K562 (cell line): ENCODE results near the gene CENPP. TPM values are rescaled to one million over a fixed set of nuclear protein-coding genes. Genes with fewer than 3 reads are reported as not detected.

Experiments used
- ATAC-seq: fragments of 200-7000 bp; cut with Tn5 transposase; 3 replicates; pipeline ENCODE4 v1.9.1; 2020; ENCODE audit warnings: moderate library complexity
- BruUV-seq: library from RNA; stranded (reverse); fragments of 400-500 nt; replicated peaks from 2 replicates; lab custom pipeline; 2021; lab: Mats Ljungman, UMichigan
- CTCF ChIA-PET: fragments of 300-600 bp; formaldehyde crosslinking; extraction: SDS; loops from one replicate; lab custom pipeline; 2021; ENCODE audit warnings: low intra/inter-chr PET ratio; lab: Yijun Ruan, JAX
- POLR2A ChIA-PET: fragments of 300-600, 350-650 bp; sonication (Branson Sonifier 250); formaldehyde crosslinking; extraction: SDS; loops from one replicate; lab custom pipeline; 2021; ENCODE audit warnings: antibody characterized with exemption, inconsistent platforms; lab: Yijun Ruan, JAX
- DNase-seq, 4 experiments: peaks; one replicate each; pipeline versions ENCODE4 v3.0.0 to v3.0.0-alpha.2; 2011 to 2018; ENCODE audit warnings: low spot score in 3 of 4, mixed read lengths in 3 of 4; ENCODE audit errors: extremely low read depth in 1 of 4
- FAIRE-seq: peaks from 2 replicates; lab custom pipeline; 2011; peaks lifted over from hg19 to GRCh38; lab: Jason Lieb, UNC
- H2AFZ ChIP-seq: 2 replicates; pipeline ENCODE4 v1.6.0; 2011; ENCODE audit warnings: low read depth, low read length, control low read depth, inconsistent platforms
- H3K27ac ChIP-seq: fragments of 200-600 bp; 3 replicates; pipeline ENCODE4 v1.8.0; 2011; ENCODE audit warnings: low read depth, mild to moderate bottlenecking, control low read depth, inconsistent platforms, low read length, moderate library complexity, mixed read lengths; ENCODE audit errors: extremely low read depth
- H3K27me3 ChIP-seq, 2 experiments: fragments of 300-600 bp in 1 of 2; 2 replicates in 1 of 2; 3 replicates in 1 of 2; pipeline versions ENCODE4 v1.6.0 to v1.8.0; 2011; ENCODE audit warnings: inconsistent platforms in 2 of 2, low read length in 2 of 2, mild to moderate bottlenecking in 1 of 2, mixed read lengths in 1 of 2, moderate library complexity in 1 of 2; ENCODE audit not compliant: control insufficient read depth in 2 of 2, insufficient read depth in 2 of 2
- H3K36me3 ChIP-seq: fragments of 300-600 bp; 3 replicates; pipeline ENCODE4 v1.8.0; 2011; ENCODE audit warnings: mild to moderate bottlenecking, low read length, inconsistent platforms; ENCODE audit not compliant: control insufficient read depth, insufficient read depth
- H3K4me1 ChIP-seq, 2 experiments: fragments of 200-600 bp in 1 of 2; replicated peaks in 1 of 2; 2 replicates in 1 of 2; 3 replicates in 1 of 2; pipeline versions ENCODE4 v1.5.1 to v1.8.0; 2011; ENCODE audit warnings: inconsistent platforms in 2 of 2, low read length in 2 of 2, mild to moderate bottlenecking in 1 of 2, mixed read lengths in 1 of 2, moderate library complexity in 1 of 2; ENCODE audit not compliant: control insufficient read depth in 2 of 2, insufficient read depth in 2 of 2
- H3K4me2 ChIP-seq: 2 replicates; pipeline ENCODE4 v1.6.1; 2011; ENCODE audit warnings: low read length, control low read depth, inconsistent platforms, mixed read lengths; ENCODE audit not compliant: insufficient read depth
- H3K4me3 ChIP-seq: fragments of 200-600 bp; sonication (generic), shearing (Covaris generic); 2 replicates; pipeline ENCODE4 v1.5.1; 2016; ENCODE audit warnings: control low read depth, inconsistent platforms
- H3K79me2 ChIP-seq: fragments of 200-600 bp; 3 replicates; pipeline ENCODE4 v1.8.0; 2011; ENCODE audit warnings: low read length, inconsistent platforms; ENCODE audit not compliant: control insufficient read depth, insufficient read depth
- H3K9ac ChIP-seq, 2 experiments: 2 replicates each; pipeline versions ENCODE4 v1.6.0 to v1.6.1; 2011; ENCODE audit warnings: low read depth in 2 of 2, low read length in 2 of 2, control low read depth in 1 of 2, inconsistent platforms in 1 of 2, mild to moderate bottlenecking in 1 of 2, mixed read lengths in 1 of 2; ENCODE audit not compliant: insufficient read depth in 1 of 2
- H3K9me1 ChIP-seq: one replicate; pipeline ENCODE4 v1.6.0; 2011; ENCODE audit warnings: inconsistent platforms, mild to moderate bottlenecking, low read length, moderate library complexity; ENCODE audit not compliant: control insufficient read depth, insufficient read depth
- H3K9me3 ChIP-seq: replicated peaks from 2 replicates; pipeline ENCODE4 v1.5.1; 2011; ENCODE audit warnings: low read depth, low read length, inconsistent platforms; ENCODE audit not compliant: control insufficient read depth, insufficient read depth
- H4K20me1 ChIP-seq: replicated peaks from 2 replicates; pipeline ENCODE4 v1.6.1; 2011; ENCODE audit warnings: low read length, inconsistent platforms, mixed read lengths; ENCODE audit not compliant: control insufficient read depth, insufficient read depth
- HMBOX1 ChIP-seq: sonication (generic); IDR thresholded peaks from 2 replicates; pipeline ENCODE4 v1.6.1; 2016
- NKRF ChIP-seq: fragments of 450-650 bp; IDR thresholded peaks from 2 replicates; pipeline ENCODE4 v1.6.1; 2016; ENCODE audit warnings: borderline replicate concordance
- RNF2 ChIP-seq: sonication (generic); IDR thresholded peaks from 2 replicates; pipeline ENCODE4 v1.6.1; 2016
- TAF1 ChIP-seq: IDR thresholded peaks from 2 replicates; pipeline ENCODE4 v1.6.1; 2011; ENCODE audit warnings: mild to moderate bottlenecking, low read length, moderate library complexity; ENCODE audit not compliant: insufficient read depth, control insufficient read depth, severe bottlenecking; ENCODE audit errors: extremely low read depth
- ZNF507 ChIP-seq: conservative IDR thresholded peaks from 2 replicates; pipeline ENCODE4 v1.6.1; 2017; ENCODE audit warnings: missing genetic modification characterization, missing compliant biosample characterization
- WGBS: fragments of 100-300 bp; shearing (Covaris generic); methylation state at CpG from one replicate; pipeline ENCODE4 v1.1.6; 2016; ENCODE audit warnings: low coverage, mixed read lengths; ENCODE audit not compliant: insufficient coverage; ENCODE audit errors: missing lambda C conversion rate; 5-methylcytosine and 5-hydroxymethylcytosine counted together
- in situ Hi-C: fragments of 300-500 bp; cut with MboI; formaldehyde crosslinking; loops from 4 replicates; pipeline ENCODE4 v1.15.0; 2018; ENCODE audit warnings: inconsistent platforms, mixed read lengths
- intact Hi-C: fragments of 100-400 bp; cut with micrococcal nuclease; formaldehyde crosslinking; loops from 2 replicates; pipeline ENCODE4 v1.14.2; 2022
- polyA plus RNA-seq, 8 experiments: library from polyadenylated mRNA; depleted of rRNA in 4 of 8; stranded (reverse) in 5 of 8; unstranded in 3 of 8; fragments of >200 nt; fragmentation: Nextera tagmentation in 2 of 8; fragmentation: Illumina TruSeq in 1 of 8; extraction: Ambion mirVana in 2 of 8; extraction: Trizol in 1 of 8; gene quantifications; 2 replicates each; pipeline versions ENCODE4 v1.2.1 to v1.2.3, GENCODE V29; 2011 to 2014; ENCODE audit warnings: inconsistent platforms in 1 of 8, missing spikeins in 1 of 8
- total RNA-seq, 7 experiments: library from RNA; depleted of rRNA in 6 of 7; stranded (reverse); fragments of >200 nt in 6 of 7; fragmentation: Illumina TruSeq in 2 of 7; extraction: Trizol in 2 of 7; gene quantifications; 2 replicates each; pipeline versions ENCODE4 v1.2.1 to v1.2.3, GENCODE V29; 2011 to 2021; ENCODE audit warnings: low replicate concordance in 1 of 7

CENPP gene
- total and polyA plus RNA-seq, 9 of the 15 experiments (the other 6 are each of a cell fraction or from before 2014, with no cell fraction given): 8.0 to 28.5 (median 17.9) TPM

- Histone ChIP-seq H3K4me2 (no peak overlapping the region), H3K36me3 (peaks cover 67% of the 10 kb centered on the region), H3K4me3 (no peak overlapping the region), H2AFZ (no peak overlapping the region), H3K27me3 (no peaks in the 10 kb centered on the region), H3K27ac (no peak overlapping the region), H4K20me1 (peaks cover 19% of the 10 kb centered on the region), H3K9me3 (no peaks in the 10 kb centered on the region), H3K9ac (no peak overlapping the region), H3K9me1 (no peaks in the 10 kb centered on the region), H3K4me1 (peaks cover 0 to 20% of the 10 kb centered on the region in 2 experiments; a peak in 3 of 5 replicates), H3K79me2 (peaks cover 57% of the 10 kb centered on the region)
- DNase-seq (no peak), FAIRE-seq (no peak), ATAC-seq (no peak)
- intact Hi-C loops: no loop called here
- no TSS peak for BruUV-seq
- 88% methylated on average over 3 of the region's 4 CpGs for WGBS
- in situ Hi-C loops: no loop called here
- ChIA-PET CTCF (no interaction called here), POLR2A (interaction anchor here (0.5 to 2.0 kb wide), 4 partner anchors 11 to 934 kb away, joined by 3 to 8 read pairs (median 4); partner anchors contain the start of gene IPPK)
- TF ChIP-seq TAF1 (no peak), HMBOX1 (no peak), RNF2 (no peak), ZNF507 (tag) (no peak), NKRF (no peak)
Observed at GRCh38 chr9:92660266-92660665, 334.5 kb downstream of the CENPP start.
